K562 (cell line): ENCODE results near the gene EGFL7. TPM values are rescaled to one million over a fixed set of nuclear protein-coding genes. Genes with fewer than 3 reads are reported as not detected.
A peak's percentile ranks its signal among the peaks of the same experiment; 100 is the strongest.

Experiments used
- ATAC-seq: fragments of 200-7000 bp; cut with Tn5 transposase; 3 replicates; pipeline ENCODE4 v1.9.1; 2020; ENCODE audit warnings: moderate library complexity
- BruUV-seq: library from RNA; stranded (reverse); fragments of 400-500 nt; replicated peaks from 2 replicates; lab custom pipeline; 2021; lab: Mats Ljungman, UMichigan
- CTCF ChIA-PET: fragments of 300-600 bp; formaldehyde crosslinking; extraction: SDS; loops from one replicate; lab custom pipeline; 2021; ENCODE audit warnings: low intra/inter-chr PET ratio; lab: Yijun Ruan, JAX
- POLR2A ChIA-PET: fragments of 300-600, 350-650 bp; sonication (Branson Sonifier 250); formaldehyde crosslinking; extraction: SDS; loops from one replicate; lab custom pipeline; 2021; ENCODE audit warnings: antibody characterized with exemption, inconsistent platforms; lab: Yijun Ruan, JAX
- DNase-seq, 4 experiments: peaks; one replicate each; pipeline versions ENCODE4 v3.0.0 to v3.0.0-alpha.2; 2011 to 2018; ENCODE audit warnings: low spot score in 3 of 4, mixed read lengths in 3 of 4; ENCODE audit errors: extremely low read depth in 1 of 4
- FAIRE-seq: peaks from 2 replicates; lab custom pipeline; 2011; peaks lifted over from hg19 to GRCh38; lab: Jason Lieb, UNC
- H2AFZ ChIP-seq: 2 replicates; pipeline ENCODE4 v1.6.0; 2011; ENCODE audit warnings: low read depth, low read length, control low read depth, inconsistent platforms
- H3K27ac ChIP-seq: fragments of 200-600 bp; 3 replicates; pipeline ENCODE4 v1.8.0; 2011; ENCODE audit warnings: low read depth, mild to moderate bottlenecking, control low read depth, inconsistent platforms, low read length, moderate library complexity, mixed read lengths; ENCODE audit errors: extremely low read depth
- H3K27me3 ChIP-seq, 2 experiments: fragments of 300-600 bp in 1 of 2; 2 replicates in 1 of 2; 3 replicates in 1 of 2; pipeline versions ENCODE4 v1.6.0 to v1.8.0; 2011; ENCODE audit warnings: inconsistent platforms in 2 of 2, low read length in 2 of 2, mild to moderate bottlenecking in 1 of 2, mixed read lengths in 1 of 2, moderate library complexity in 1 of 2; ENCODE audit not compliant: control insufficient read depth in 2 of 2, insufficient read depth in 2 of 2
- H3K36me3 ChIP-seq: fragments of 300-600 bp; 3 replicates; pipeline ENCODE4 v1.8.0; 2011; ENCODE audit warnings: mild to moderate bottlenecking, low read length, inconsistent platforms; ENCODE audit not compliant: control insufficient read depth, insufficient read depth
- H3K4me1 ChIP-seq, 2 experiments: fragments of 200-600 bp in 1 of 2; replicated peaks in 1 of 2; 2 replicates in 1 of 2; 3 replicates in 1 of 2; pipeline versions ENCODE4 v1.5.1 to v1.8.0; 2011; ENCODE audit warnings: inconsistent platforms in 2 of 2, low read length in 2 of 2, mild to moderate bottlenecking in 1 of 2, mixed read lengths in 1 of 2, moderate library complexity in 1 of 2; ENCODE audit not compliant: control insufficient read depth in 2 of 2, insufficient read depth in 2 of 2
- H3K4me2 ChIP-seq: 2 replicates; pipeline ENCODE4 v1.6.1; 2011; ENCODE audit warnings: low read length, control low read depth, inconsistent platforms, mixed read lengths; ENCODE audit not compliant: insufficient read depth
- H3K4me3 ChIP-seq: fragments of 200-600 bp; sonication (generic), shearing (Covaris generic); 2 replicates; pipeline ENCODE4 v1.5.1; 2016; ENCODE audit warnings: control low read depth, inconsistent platforms
- H3K79me2 ChIP-seq: fragments of 200-600 bp; 3 replicates; pipeline ENCODE4 v1.8.0; 2011; ENCODE audit warnings: low read length, inconsistent platforms; ENCODE audit not compliant: control insufficient read depth, insufficient read depth
- H3K9ac ChIP-seq, 2 experiments: 2 replicates each; pipeline versions ENCODE4 v1.6.0 to v1.6.1; 2011; ENCODE audit warnings: low read depth in 2 of 2, low read length in 2 of 2, control low read depth in 1 of 2, inconsistent platforms in 1 of 2, mild to moderate bottlenecking in 1 of 2, mixed read lengths in 1 of 2; ENCODE audit not compliant: insufficient read depth in 1 of 2
- H3K9me1 ChIP-seq: one replicate; pipeline ENCODE4 v1.6.0; 2011; ENCODE audit warnings: inconsistent platforms, mild to moderate bottlenecking, low read length, moderate library complexity; ENCODE audit not compliant: control insufficient read depth, insufficient read depth
- H3K9me3 ChIP-seq: replicated peaks from 2 replicates; pipeline ENCODE4 v1.5.1; 2011; ENCODE audit warnings: low read depth, low read length, inconsistent platforms; ENCODE audit not compliant: control insufficient read depth, insufficient read depth
- H4K20me1 ChIP-seq: replicated peaks from 2 replicates; pipeline ENCODE4 v1.6.1; 2011; ENCODE audit warnings: low read length, inconsistent platforms, mixed read lengths; ENCODE audit not compliant: control insufficient read depth, insufficient read depth
- DMBX1 ChIP-seq: fragments of 250-450 bp; sonication (Bioruptor Pico); IDR thresholded peaks from 2 replicates; pipeline ENCODE4 v1.8.0; 2022; ENCODE audit warnings: inconsistent platforms, mild to moderate bottlenecking, moderate library complexity, borderline replicate concordance
- NR4A1 ChIP-seq, 2 experiments: fragments of 250-450 bp in 1 of 2; fragments of 450-650 bp in 1 of 2; sonication (Bioruptor Pico) in 1 of 2; IDR thresholded peaks; 2 replicates each; pipeline versions ENCODE4 v1.4.0 to v1.6.1; 2016 to 2020; ENCODE audit warnings: mild to moderate bottlenecking in 2 of 2, missing compliant biosample characterization in 1 of 2, missing genetic modification characterization in 1 of 2, moderate library complexity in 1 of 2
- SAFB ChIP-seq: fragments of 200-400 bp; formaldehyde crosslinking; IDR thresholded peaks from 2 replicates; pipeline ENCODE4 v1.6.1; 2017; ENCODE audit warnings: low read depth, low read length, borderline replicate concordance
- TOE1 ChIP-seq, 2 experiments: fragments of 450-650 bp in 1 of 2; sonication (generic) in 1 of 2; formaldehyde crosslinking in 1 of 2; IDR thresholded peaks; 2 replicates each; pipeline versions ENCODE4 v1.7.1 to v1.8.0; 2016 to 2022; ENCODE audit warnings: borderline replicate concordance in 2 of 2, mild to moderate bottlenecking in 2 of 2, antibody characterized with exemption in 1 of 2, inconsistent platforms in 1 of 2, low read depth in 1 of 2, missing genetic modification reagents in 1 of 2, moderate library complexity in 1 of 2
- TRIM24 ChIP-seq, 2 experiments: fragments of 450-650 bp; IDR thresholded peaks; 2 replicates each; pipeline ENCODE4 v1.6.1; 2016
- USF1 ChIP-seq: sonication (generic); formaldehyde crosslinking; IDR thresholded peaks from 2 replicates; pipeline ENCODE4 v1.9.0; 2022; ENCODE audit warnings: mild to moderate bottlenecking, missing genetic modification reagents
- USF2 ChIP-seq: sonication (generic); formaldehyde crosslinking; IDR thresholded peaks from 2 replicates; pipeline ENCODE4 v1.5.0; 2020; ENCODE audit warnings: missing genetic modification reagents
- ZNF766 ChIP-seq: fragments of 200-800 bp; sonication (Bioruptor generic); conservative IDR thresholded peaks from 2 replicates; pipeline ENCODE4 v1.6.1; 2016; ENCODE audit warnings: missing genetic modification characterization, missing compliant biosample characterization
- WGBS: fragments of 100-300 bp; shearing (Covaris generic); methylation state at CpG from one replicate; pipeline ENCODE4 v1.1.6; 2016; ENCODE audit warnings: low coverage, mixed read lengths; ENCODE audit not compliant: insufficient coverage; ENCODE audit errors: missing lambda C conversion rate; 5-methylcytosine and 5-hydroxymethylcytosine counted together
- in situ Hi-C: fragments of 300-500 bp; cut with MboI; formaldehyde crosslinking; loops from 4 replicates; pipeline ENCODE4 v1.15.0; 2018; ENCODE audit warnings: inconsistent platforms, mixed read lengths
- intact Hi-C: fragments of 100-400 bp; cut with micrococcal nuclease; formaldehyde crosslinking; loops from 2 replicates; pipeline ENCODE4 v1.14.2; 2022
- polyA plus RNA-seq, 8 experiments: library from polyadenylated mRNA; depleted of rRNA in 4 of 8; stranded (reverse) in 5 of 8; unstranded in 3 of 8; fragments of >200 nt; fragmentation: Nextera tagmentation in 2 of 8; fragmentation: Illumina TruSeq in 1 of 8; extraction: Ambion mirVana in 2 of 8; extraction: Trizol in 1 of 8; gene quantifications; 2 replicates each; pipeline versions ENCODE4 v1.2.1 to v1.2.3, GENCODE V29; 2011 to 2014; ENCODE audit warnings: inconsistent platforms in 1 of 8, missing spikeins in 1 of 8
- total RNA-seq, 7 experiments: library from RNA; depleted of rRNA in 6 of 7; stranded (reverse); fragments of >200 nt in 6 of 7; fragmentation: Illumina TruSeq in 2 of 7; extraction: Trizol in 2 of 7; gene quantifications; 2 replicates each; pipeline versions ENCODE4 v1.2.1 to v1.2.3, GENCODE V29; 2011 to 2021; ENCODE audit warnings: low replicate concordance in 1 of 7
- TF ChIP-seq, protein P1 (sequence below): sonication (generic); formaldehyde crosslinking; IDR thresholded peaks from 2 replicates; pipeline ENCODE4 v1.8.1; 2023; ENCODE audit warnings: missing genetic modification reagents, mild to moderate bottlenecking, borderline replicate concordance

EGFL7 gene
- total and polyA plus RNA-seq, 9 of the 15 experiments (the other 6 are each of a cell fraction or from before 2014, with no cell fraction given) = 1.5 to 286 (median 55.5) TPM

GRCh38 chr9:136662326-136662655 is 425 bp upstream of the EGFL7 start:
- Histone ChIP-seq H3K4me1 (peaks cover 22 to 94% of the 10 kb centered on the region in 2 experiments), H3K4me3 (peak overlapping the region; percentile 81), H2AFZ (peak overlapping the region; percentile 69), H4K20me1 (peaks cover 22% of the 10 kb centered on the region), H3K27me3 (no peaks in the 10 kb centered on the region), H3K9ac (peak overlapping the region; percentile 77 to 97), H3K36me3 (peaks cover 33% of the 10 kb centered on the region; the same call in 1 of the 3 replicates), H3K79me2 (peaks cover 51% of the 10 kb centered on the region), H3K9me1 (no peaks in the 10 kb centered on the region), H3K27ac (peak overlapping the region; percentile 79), H3K9me3 (0 out of 2 replicates have a peak, but pooled peaks cover 3% of the 10 kb centered on the region), H3K4me2 (peak overlapping the region; percentile 95)
- WGBS = 15% methylated on average over 5 of the region's 10 CpGs
- ChIA-PET CTCF (no interaction called here), POLR2A (interaction anchor here (0.6 to 1.4 kb wide), 5 partner anchors 9 to 36 kb away, joined by 3 to 8 read pairs (median 3); no protein-coding TSS in a partner anchor)
- DNase-seq = no peak
- FAIRE-seq = no peak
- ATAC-seq = no peak
- in situ Hi-C loops = no loop called here
- intact Hi-C loops = loop anchor here (1.0 kb wide), 1 partner anchor 16 kb away; no protein-coding TSS in a partner anchor
- BruUV-seq = no TSS peak
- no peak for TF ChIP-seq TRIM24 (IDR thresholded peaks at IDR 0.05)
- TF ChIP-seq, protein P1, sequence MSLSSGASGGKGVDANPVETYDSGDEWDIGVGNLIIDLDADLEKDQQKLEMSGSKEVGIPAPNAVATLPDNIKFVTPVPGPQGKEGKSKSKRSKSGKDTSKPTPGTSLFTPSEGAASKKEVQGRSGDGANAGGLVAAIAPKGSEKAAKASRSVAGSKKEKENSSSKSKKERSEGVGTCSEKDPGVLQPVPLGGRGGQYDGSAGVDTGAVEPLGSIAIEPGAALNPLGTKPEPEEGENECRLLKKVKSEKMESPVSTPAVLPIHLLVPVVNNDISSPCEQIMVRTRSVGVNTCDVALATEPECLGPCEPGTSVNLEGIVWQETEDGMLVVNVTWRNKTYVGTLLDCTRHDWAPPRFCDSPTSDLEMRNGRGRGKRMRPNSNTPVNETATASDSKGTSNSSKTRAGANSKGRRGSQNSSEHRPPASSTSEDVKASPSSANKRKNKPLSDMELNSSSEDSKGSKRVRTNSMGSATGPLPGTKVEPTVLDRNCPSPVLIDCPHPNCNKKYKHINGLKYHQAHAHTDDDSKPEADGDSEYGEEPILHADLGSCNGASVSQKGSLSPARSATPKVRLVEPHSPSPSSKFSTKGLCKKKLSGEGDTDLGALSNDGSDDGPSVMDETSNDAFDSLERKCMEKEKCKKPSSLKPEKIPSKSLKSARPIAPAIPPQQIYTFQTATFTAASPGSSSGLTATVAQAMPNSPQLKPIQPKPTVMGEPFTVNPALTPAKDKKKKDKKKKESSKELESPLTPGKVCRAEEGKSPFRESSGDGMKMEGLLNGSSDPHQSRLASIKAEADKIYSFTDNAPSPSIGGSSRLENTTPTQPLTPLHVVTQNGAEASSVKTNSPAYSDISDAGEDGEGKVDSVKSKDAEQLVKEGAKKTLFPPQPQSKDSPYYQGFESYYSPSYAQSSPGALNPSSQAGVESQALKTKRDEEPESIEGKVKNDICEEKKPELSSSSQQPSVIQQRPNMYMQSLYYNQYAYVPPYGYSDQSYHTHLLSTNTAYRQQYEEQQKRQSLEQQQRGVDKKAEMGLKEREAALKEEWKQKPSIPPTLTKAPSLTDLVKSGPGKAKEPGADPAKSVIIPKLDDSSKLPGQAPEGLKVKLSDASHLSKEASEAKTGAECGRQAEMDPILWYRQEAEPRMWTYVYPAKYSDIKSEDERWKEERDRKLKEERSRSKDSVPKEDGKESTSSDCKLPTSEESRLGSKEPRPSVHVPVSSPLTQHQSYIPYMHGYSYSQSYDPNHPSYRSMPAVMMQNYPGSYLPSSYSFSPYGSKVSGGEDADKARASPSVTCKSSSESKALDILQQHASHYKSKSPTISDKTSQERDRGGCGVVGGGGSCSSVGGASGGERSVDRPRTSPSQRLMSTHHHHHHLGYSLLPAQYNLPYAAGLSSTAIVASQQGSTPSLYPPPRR (CRISPR knock-in tag) = 0 out of 2 replicates have a peak, but pooled peaks have one; percentile 45
- no peak for TF ChIP-seq ZNF766 (CRISPR knock-in tag)
- TF ChIP-seq NR4A1 (CRISPR knock-in tag; IDR thresholded peaks at IDR 0.05) = peak; percentile 38; the same call in 1 of the 2 replicates
- TF ChIP-seq NR4A1 (tag; IDR thresholded peaks at IDR 0.05) = no peak
- TF ChIP-seq SAFB = peak; percentile 80; the same call in 1 of the 2 replicates
- 0 out of 2 replicates have a peak, but pooled peaks have one; percentile 9 for TF ChIP-seq USF2
- TF ChIP-seq USF1 (CRISPR knock-in tag) = peak; percentile 38; the same call in 1 of the 2 replicates
- TF ChIP-seq DMBX1 = 0 out of 2 replicates have a peak, but pooled peaks have one; percentile 23
- no peak for TF ChIP-seq TOE1 (IDR thresholded peaks at IDR 0.05; ENCODE audit: borderline replicate concordance)
- 0 out of 2 replicates have a peak, but pooled peaks have one; percentile 22 for TF ChIP-seq TOE1 (CRISPR knock-in tag; IDR thresholded peaks at IDR 0.05; ENCODE audit: borderline replicate concordance, low read depth)
